ENCODE data around the gene PLCG2.

DNA sequence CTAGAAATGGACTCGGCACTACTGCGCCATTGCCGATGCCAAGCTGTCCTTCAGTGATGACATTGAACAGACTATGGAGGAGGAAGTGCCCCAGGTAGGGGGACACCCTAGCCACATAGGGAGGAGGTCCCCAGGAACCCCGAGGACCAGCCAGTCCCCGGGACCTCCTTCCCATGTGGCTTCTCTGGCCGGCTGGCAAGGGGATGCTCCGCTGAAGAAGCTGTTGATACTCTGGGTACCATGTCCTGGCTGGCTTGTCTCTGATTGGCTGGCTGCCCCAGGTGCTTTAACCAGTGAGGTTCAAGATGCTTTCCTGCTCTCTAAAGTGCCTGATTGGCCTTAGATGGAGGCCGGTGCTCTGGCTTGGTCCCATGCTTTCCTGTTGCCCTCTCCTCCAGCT lies 128.6 kb downstream of the PLCG2 start:
- no peak for TF ChIP-seq EZH2phosphoT487 (IDR thresholded peaks at IDR 0.05; ENCODE audit: insufficient read depth, low read depth)
- TF ChIP-seq EZH2 (IDR thresholded peaks at IDR 0.05; ENCODE audit: insufficient read depth, poor library complexity, severe bottlenecking) = no peak

All from GM23248 (cell line).